GM21381 (cell line): ENCODE data around the gene IL6R.
A peak's percentile ranks its signal among the peaks of the same experiment; 100 is the strongest.
"Not testable (repeated sequence)": the region's sequence is repeated elsewhere in the genome, so short reads cannot be mapped to it uniquely, and the experiment has no call there.

Experiments
- ATAC-seq: cut with Tn5 transposase; IDR thresholded peaks from one replicate; pipeline ENCODE4 v1.9.1; 2021; ENCODE audit warnings: mild to moderate bottlenecking, moderate library complexity; ENCODE audit not compliant: unreplicated experiment

The IL6R gene

DNA sequence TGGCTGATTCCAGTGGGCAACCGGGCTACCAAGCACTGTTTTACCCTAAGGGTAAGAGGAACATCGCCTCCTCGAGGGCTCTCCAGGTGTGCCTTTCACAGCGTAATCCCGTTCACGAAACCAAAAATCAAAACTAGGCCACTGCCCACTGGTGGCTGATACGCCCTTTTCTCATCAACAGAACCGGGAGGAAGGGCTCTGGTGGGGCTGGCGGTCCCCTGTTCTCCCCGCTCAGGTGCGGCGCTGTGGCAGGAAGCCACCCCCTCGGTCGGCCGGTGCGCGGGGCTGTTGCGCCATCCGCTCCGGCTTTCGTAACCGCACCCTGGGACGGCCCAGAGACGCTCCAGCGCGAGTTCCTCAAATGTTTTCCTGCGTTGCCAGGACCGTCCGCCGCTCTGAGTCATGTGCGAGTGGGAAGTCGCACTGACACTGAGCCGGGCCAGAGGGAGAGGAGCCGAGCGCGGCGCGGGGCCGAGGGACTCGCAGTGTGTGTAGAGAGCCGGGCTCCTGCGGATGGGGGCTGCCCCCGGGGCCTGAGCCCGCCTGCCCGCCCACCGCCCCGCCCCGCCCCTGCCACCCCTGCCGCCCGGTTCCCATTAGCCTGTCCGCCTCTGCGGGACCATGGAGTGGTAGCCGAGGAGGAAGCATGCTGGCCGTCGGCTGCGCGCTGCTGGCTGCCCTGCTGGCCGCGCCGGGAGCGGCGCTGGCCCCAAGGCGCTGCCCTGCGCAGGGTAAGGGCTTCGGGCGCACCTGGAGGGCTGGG lies at the start of gene IL6R:
Gene IL6R (plus strand): TSS at position 360 of the 763 bp plus-strand sequence. CDS start 287 bp downstream, at position 647.
- ATAC-seq, result peak; percentile 38

DNA sequence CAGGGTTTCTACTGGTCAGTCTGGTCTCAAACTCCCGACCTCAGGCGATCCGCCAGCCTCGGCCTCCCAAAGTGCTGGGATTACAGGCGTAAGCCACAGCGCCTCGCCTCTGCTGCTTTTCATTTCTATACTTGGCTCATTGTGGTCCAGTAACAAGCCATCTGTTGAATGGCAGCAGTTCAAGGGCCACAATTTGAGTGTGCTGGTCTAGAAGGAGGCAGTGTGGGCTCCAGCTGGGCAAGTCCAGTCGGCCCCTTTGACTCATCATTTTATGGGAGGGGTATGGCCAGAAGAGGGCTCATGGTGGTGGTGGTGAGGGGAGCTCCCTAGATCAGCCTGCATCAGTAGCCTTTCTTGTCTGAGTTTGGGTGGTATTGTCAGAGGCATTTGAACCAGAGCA lies 46.6 kb upstream of the IL6R start:
- ATAC-seq, result no peak

DNA sequence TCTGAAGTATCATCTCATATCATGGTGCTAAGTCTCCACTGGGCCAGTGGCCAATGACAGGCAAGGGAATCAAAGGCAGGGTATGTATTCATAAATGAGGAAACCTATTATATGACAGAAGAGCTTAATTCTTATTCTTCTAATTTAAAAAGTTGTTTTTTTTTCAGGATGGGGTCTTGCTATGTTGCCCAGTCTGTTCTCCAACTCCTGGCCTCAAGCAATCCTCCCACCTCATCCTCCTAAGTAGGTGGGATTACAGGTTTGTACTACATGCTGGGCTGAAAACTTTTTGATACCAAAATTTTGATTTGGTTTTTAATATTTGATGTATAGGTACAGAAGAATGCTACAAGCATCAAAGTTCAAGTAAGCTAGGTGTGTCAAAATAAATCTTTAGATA lies 44.9 kb upstream of the IL6R start:
- ATAC-seq, result no peak

DNA sequence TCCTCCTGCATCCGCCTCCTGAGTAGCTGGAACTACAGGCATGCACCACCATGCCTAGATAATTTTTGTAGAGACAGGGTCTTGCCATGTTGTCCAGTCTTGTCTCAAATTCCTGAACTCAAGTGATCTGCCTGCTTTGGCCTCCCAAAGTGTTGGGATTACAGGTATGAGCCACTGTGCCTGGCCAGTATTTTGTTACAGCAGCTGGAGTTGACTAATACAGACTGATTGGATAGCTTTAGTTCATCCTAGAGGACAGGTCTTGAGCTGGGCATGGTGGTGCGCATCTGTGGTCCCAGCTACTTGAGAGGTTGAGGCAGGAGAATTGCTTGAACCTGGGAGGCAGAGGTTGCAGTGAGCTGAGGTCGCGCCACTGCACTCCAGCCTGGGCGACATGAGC lies 44.3 kb upstream of the IL6R start:
- ATAC-seq, result not testable (repeated sequence)

DNA sequence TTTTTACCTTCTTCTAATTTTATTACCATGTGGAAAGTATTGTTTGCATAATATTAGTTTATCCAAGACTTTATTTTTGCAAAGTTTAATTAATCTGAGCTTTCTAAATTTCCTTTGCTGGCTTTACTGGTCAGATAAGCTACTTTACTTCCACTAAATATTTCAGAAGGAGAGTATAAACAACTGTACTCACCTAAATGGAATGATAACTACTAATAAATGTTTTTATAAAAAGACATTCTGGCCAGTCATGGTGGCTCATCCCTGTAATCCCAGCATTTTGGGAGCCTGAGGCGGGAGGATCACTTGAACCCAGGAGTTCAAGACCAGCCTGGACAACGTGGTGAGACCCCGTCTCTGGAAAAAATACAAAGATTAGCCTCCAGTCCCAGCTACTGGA lies 43.8 kb upstream of the IL6R start:
- no peak for ATAC-seq

DNA sequence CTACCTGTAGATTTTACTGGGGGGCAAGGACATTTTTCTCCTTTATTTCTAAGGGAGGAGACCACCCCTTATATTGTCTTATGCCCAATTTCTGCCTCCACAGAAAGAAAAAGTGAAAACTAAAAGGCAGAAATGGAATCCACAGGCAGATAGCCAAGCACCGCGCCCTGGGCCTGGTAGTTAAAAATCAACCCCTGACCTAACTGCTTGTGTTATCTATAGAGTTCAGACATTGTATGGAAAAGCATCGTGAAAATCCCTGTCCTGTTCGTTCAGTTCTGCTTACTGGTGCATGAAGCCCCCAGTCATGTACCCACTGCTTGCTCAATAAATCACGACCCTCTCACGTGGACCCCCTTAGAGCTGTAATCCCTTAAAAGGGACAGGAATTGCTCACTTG lies 33.7 kb upstream of the IL6R start:
- ATAC-seq, result no peak

DNA sequence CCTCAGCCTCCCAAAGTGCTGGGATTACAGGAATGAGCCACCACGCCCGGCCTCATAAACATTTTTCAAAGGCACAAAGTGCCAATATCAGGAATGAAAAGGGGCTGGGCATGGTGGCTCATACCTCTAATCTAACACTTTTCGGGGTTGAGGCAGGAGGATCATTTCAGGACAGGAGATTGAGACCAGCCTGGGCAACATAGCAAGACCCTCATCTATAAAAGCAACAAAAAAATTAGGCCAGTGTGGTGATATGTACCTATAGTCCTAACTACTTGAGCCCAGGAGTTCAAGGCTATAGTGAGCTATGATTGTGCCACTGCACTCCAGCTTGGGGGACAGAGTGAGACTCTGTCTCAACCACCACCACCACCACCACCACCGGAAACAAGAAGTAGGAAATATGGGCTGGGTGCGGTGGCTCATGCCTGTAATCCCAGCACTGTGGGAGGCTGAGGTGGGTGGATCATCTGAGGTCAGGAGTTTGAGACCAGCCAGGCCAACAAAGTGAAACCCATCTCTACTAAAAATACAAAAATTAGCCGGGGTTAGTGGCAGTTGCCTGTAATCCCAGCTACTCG lies 31.3 kb upstream of the IL6R start:
- not testable (repeated sequence) for ATAC-seq

DNA sequence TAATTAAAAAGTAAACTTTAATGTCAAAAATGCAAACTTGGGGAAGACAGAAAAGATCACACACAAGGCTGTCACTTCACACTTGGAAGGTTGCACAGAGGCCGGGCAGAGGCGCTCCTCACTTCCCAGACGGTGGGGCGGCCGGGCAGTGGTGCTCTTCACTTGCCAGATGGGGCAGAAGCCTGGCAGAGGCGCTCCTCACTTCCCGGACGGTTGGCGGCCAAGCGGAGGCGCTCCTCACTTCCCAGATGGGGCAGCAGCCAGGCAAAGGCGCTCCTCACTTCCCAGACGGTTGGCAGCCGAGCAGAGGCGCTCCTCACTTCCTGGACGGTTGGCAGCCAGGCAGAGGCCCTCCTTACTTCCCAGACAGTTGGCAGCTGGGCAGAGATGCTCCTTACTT lies 25.8 kb upstream of the IL6R start:
- ATAC-seq, result no peak

DNA sequence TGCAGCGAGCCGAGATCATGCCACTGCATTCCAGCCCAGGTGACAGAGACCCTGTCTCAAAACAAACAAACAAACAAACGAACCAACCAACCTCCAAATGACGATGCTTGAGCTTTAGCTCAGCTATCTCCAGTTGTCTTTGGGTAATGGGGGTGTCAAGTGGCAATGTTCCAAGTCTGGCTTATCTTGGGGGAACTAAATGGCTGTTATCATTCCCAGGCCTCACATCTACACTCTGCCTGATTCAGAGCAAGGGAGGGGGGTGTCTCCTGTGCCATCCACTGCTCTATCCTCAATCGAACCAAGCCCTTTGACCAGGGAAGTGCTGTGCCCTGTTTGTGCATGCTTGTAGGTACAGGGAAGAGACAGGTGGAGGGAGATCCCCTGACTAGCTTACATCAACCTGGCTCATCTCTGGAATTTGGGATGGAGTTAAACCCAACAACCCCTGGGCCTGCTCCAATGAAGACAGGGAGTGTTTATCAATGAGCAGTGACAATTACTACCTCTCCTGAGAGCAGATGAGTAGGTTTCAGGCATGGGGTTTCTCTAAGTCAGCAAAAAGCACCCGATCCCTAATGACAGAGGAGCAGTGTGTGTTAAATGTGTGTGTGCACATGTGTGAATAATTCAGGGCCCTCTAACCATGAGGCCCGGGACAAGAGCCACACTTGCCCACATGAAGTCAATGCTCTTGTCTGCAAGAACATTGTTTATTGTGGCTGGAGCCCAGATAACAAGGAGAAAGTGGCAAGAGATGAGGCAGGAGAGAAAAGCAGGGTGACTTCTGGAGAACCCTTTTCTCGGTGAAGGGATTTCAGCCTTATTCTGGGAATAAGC lies 20.3 kb upstream of the IL6R start:
- ATAC-seq, result no peak

DNA sequence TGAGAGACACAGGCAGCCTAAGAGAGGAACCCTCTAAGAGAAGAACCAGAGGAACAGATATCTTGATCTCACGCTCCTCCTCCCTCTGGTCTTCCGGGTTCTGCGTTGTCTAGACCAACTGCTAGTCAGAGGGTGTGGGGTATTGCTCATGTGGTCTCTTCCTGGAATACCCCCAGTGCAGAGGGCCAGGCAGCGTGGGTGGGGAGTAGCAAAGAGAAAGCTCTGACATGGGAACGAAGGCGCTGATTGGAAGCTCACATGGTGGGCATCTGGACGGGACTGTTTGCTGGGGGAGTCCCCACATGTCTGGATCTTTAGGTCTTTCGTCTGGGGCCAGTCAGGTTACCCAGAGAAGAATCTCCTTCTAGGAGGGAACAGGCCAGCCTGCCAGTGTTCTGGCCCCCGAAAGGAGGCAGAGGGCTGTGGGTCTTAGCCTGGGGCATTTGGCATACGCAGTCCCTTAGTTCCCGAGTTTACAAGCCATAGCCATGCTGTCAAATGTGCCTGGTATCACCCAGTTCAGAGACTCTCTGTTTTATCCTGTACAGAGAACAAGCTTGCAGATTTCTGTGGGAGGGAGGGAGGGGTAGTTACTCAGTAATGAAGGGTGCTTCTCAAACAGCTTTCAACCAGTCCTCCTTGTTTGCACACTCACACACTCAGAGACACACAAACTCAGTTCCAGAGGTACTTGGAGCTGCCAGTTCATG lies 18.3 kb upstream of the IL6R start:
- ATAC-seq, result no peak

DNA sequence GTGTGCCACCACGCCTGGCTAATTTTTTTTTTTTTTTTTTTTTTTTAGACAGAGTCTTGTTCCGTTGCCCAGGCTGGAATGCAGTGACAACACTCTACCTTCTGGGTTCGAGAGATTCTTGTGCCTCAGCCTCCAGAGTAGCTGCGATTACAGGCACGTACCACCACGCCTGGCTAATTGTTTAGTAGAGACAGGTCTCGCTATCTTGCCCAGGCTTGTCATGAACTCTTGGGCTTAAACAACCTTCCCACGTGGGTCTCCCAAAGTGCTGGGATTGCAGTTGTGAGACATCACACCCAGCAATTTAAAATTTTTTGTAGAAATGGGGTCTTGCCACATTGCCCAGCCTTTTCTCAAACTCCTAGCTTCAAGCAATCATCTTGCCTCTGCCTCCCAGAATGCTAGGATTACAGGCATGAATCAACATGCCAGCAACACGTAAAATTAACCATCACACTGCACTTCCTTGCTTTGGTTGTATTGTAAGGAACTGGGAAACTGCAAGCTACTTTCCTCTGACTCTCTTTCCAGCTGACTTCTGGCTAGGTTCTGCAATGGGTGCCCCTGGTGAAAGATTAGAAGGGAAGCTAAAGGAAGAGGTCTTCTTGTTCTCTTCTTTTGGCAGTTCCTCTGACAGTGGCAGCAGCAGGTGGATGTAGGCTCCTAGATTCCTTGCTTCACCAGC lies 13.9 kb upstream of the IL6R start:
- no peak for ATAC-seq

DNA sequence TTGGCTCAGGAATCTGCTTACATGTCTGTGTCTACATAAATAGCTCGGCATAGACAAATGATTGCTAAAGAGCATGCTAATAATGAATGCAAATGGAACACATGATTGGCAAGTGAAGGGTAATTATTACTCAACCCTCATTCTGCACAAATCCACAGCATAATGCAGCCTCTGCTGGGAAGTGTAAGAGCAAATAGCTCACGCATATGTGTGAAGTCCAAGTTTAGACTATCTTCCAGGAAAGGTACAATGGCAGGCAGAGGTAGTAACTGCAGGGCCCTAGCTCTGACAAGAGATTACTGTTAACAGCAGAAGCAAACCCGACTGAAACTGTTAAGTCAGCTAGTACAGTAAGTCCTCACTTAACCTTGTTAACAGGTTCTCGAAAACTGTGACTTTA lies 7.0 kb upstream of the IL6R start:
- no peak for ATAC-seq

DNA sequence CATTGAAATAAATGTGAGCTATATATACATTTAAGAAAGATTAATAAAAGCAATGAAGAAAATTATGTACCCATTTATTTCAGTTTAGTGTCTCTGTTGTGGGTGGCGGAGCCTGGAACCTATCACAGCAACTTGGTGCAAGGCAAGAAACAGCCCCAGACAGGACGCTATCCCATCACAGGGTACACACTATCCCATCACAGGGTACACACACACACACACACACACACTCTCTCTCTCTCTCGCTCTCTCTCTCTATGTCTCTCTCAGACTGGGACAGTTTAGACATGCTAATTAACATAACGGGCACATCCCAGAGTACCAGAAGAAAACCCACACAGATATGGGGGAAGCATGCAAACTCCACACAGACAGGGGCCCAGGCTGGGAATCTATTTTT lies 6.5 kb upstream of the IL6R start:
- no peak for ATAC-seq

DNA sequence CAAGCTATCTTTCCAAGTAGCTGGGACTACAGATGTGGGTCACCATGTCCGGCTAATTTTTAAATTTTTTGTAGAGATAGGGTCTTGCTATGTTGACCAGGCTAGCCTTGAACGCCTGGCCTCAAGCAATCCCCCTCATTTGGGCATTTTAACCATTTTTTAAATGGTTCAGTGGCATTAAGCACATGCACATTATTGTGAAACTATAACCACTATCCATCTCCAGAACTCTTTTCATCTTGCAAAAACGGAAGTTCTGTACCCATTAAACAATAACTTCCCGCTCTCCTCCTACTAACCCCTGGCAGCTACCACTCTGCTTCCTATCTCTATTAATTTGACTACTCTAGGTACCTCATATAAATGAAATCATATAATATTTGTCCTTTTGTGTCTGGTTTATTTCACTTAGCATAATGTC lies 4.8 kb upstream of the IL6R start:
- no peak for ATAC-seq

DNA sequence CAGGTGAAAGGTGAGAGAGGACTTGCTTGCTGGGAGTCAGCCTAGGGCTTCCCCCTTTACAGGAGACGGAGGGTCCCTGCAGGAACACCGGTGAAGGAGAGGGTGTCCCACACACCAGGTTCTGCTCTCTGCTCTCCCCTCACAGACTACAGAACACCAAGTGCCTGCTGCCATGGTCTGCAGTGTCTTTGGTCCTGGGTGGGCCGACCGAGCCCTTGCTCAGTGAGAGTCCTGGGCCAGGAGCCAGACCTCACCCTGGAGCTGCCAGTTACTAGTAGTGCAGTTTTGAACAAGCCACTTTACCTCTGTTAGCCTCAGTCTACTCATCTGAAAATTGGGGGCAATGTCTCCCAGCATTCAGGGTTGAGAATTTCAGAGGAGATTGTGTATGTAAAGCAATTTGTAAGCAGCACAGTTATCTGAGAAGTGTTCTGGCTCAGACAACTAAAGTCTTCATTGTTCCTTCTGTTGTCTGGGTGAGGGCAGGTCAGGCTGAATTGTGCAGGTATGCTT lies 2.7 kb upstream of the IL6R start:
- ATAC-seq, result no peak

DNA sequence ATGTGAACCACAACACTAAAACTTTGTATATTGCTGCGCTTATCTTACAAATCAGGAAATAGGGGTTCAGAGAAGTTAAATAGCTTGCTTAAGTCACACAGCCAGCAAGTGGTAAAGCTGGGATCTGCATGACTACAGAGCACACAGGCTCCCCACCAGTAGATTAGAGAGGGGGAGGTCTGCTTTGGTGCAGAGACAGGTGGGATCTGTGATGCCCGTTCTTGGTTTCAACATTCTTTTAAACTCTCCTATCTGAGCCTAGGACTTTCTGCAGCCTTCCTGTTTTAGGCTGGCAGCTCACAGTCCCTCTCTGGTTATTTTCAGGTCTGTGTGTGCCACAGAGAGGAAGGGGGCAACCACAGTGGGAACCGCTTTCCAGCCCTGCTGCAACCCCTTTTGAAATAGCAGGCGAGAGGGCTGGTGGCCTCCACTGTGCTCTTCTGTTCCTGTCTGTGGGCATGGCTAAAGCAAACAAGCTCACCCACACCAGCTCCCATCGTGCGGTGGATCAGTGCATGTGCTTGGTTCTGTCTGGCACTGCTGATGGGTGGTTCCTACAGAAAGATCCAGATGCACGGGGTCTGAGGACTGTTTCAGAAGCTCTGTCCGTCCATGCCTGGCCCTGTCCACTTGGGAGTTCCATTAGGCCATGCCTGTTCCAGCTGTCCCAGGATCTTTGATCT lies 1.7 kb upstream of the IL6R start:
- ATAC-seq, result no peak

DNA sequence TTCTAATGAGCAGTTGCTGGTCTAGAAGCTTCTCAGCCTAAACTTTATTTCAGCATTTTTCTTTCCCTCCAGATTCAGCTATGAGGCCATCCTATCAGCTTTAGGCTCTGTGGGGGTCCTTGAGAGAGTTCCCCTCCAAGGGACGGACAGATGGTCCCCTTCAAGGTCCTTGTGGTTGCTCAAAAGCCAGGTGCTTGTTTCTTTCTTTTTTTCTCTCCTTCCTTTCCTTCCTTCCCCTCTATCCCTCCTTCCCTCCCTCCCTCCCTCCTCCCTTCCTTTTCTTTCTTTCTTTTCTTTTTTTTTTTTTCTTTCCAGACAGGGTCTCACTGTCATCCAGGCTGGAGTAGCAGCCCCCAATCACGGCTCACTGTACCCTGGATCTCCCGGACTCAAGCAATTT lies 1.2 kb upstream of the IL6R start:
- no peak for ATAC-seq

DNA sequence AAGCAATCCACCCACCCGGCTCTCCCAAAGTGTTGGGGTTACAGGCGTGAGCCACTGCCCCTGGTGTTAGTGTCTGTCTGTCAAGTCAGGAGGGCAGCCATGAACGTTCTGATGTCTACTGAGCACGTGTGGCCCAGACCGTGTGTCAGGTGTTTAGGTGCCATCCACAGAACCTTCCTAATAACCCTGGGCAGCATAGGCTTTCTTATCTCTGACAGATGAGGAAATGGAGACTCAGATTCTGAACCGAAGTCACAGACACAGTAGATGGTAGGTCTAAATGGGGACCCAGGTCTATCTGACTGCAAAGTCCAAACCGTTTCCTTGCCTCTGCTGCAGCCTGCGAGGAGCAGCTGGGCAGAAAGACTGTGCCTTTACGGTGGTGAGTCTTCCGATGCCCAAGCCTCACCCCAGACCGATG lies 622 bp upstream of the IL6R start:
- ATAC-seq, result peak; percentile 7

DNA sequence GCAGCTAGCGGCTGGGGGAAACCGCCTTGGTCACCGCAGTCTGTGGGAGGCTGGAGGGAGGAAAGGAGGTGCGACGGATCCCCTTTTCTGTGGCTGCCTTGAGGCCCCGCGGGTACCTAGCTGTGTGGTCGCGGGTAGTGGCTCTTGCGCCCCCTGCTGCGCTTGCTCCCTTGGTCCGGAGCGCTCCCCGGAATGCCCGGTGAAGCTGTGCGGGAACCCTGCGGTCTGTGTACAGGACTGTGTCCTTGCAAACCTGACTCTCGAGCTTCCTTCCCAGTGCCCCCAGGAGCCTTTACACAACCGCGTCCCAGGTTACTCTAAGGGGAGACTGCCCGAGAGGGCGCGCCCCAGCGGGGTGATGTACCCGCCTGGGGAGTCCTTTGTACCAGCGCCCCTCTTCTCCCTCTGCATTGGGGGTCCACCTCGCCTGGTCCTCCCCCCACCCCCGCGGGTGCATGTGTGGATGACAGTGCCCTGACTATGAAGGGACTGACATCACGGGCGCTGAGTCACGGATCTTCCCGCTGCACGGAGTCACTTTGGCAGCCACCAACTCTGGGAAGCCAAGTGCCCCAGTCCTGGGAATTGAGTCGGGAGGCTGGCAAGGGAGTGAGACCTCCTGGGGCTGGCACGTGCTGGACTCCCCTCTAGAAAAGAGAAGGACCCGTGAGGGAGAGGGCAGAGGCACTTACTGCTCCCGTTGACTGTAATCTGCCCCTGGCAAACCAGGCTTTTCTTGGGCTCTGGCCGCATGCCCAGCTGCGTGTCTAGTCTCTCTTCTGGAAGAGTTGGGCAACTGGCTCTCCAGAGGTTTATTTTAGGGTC lies 816 bp downstream of the IL6R start:
- peak; percentile 13 for ATAC-seq
